SJCRH30 (cell line): Measurements from ENCODE around the gene DCUN1D4. TPM values are rescaled to one million over a fixed set of nuclear protein-coding genes. Genes with fewer than 3 reads are reported as not detected.

Source experiments
- DNase-seq, 2 experiments: peaks; one replicate each; pipeline ENCODE4 v3.0.0-alpha.2; 2015 to 2020
- H3K27ac ChIP-seq: fragments of 250-450 bp; sonication (Bioruptor Pico); 2 replicates; pipeline ENCODE4 v1.5.1; 2020; ENCODE audit warnings: mild to moderate bottlenecking, moderate library complexity
- H3K27me3 ChIP-seq: fragments of 250-450 bp; sonication (Bioruptor Pico); 2 replicates; pipeline ENCODE4 v1.5.1; 2020; ENCODE audit warnings: mild to moderate bottlenecking, moderate library complexity
- H3K36me3 ChIP-seq: fragments of 250-450 bp; sonication (Bioruptor Pico); 2 replicates; pipeline ENCODE4 v1.5.1; 2020; ENCODE audit warnings: mild to moderate bottlenecking, moderate library complexity
- H3K4me1 ChIP-seq: fragments of 250-450 bp; sonication (Bioruptor Pico); 2 replicates; pipeline ENCODE4 v1.5.1; 2020; ENCODE audit warnings: mild to moderate bottlenecking, moderate library complexity
- H3K4me3 ChIP-seq: fragments of 250-450 bp; sonication (Bioruptor Pico); 2 replicates; pipeline ENCODE4 v1.5.1; 2020; ENCODE audit warnings: mild to moderate bottlenecking, moderate library complexity
- H3K9me3 ChIP-seq: fragments of 250-450 bp; sonication (Bioruptor Pico); replicated peaks from 2 replicates; pipeline ENCODE4 v1.5.1; 2020; ENCODE audit warnings: mild to moderate bottlenecking, moderate library complexity
- total RNA-seq: library from RNA; depleted of rRNA; stranded (reverse); fragments of >200 nt; shearing (Covaris generic); gene quantifications from 2 replicates; pipeline ENCODE4 v1.2.3, GENCODE V29; 2014; rRNA removed

Gene DCUN1D4
- total RNA-seq, 1 experiment from 2014 or later = 66.5 TPM

DNA sequence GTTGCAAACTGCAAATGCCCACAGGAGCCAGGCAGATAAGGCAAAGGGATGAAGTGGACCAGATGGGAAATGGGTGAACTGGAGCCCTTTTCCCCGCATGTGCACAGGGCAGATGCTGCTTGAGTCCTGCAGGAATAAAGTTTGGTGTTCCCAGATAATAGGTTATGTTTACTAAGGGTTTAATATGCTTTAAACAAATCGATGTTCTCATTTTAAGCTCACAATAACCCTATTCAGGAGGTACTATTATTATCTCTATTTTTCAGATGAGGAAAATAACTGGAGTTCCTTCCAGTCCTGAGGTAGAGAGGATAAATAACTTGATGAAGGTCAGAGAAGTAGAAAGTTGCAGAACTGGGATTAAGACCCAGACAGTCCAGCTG lies 99.9 kb downstream of the DCUN1D4 start:
- Histone ChIP-seq H3K9me3 (no peaks in the 10 kb centered on the region), H3K27ac (no peak overlapping the region), H3K4me3 (no peak overlapping the region), H3K27me3 (no peaks in the 10 kb centered on the region), H3K4me1 (peaks cover 3% of the 10 kb centered on the region; the same call in 1 of the 2 replicates), H3K36me3 (no peaks in the 10 kb centered on the region)
- no peak for DNase-seq

DNA sequence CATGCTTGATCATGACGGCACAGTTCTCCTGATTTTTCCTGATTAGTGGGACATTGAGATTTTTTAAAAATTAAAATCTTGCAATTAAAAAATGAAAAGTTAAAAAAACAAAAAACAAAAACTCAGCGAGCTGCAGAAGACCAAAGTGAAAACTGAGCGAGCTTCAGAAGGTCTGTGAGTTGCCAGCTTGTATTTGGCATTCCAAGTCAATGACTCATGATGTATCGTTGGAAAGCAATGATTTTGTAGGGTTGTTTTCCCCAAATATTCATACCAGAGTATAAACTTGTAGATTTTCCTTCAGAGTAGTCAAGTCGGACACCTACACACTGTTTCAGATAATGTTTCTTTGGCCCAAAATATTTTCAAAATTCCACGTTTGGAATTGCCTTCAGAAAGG lies 100.3 kb downstream of the DCUN1D4 start:
- no peaks in the 10 kb centered on the region for H3K36me3 ChIP-seq
- H3K27me3 ChIP-seq = no peaks in the 10 kb centered on the region
- H3K4me1 ChIP-seq = peaks cover 3% of the 10 kb centered on the region; the same call in 1 of the 2 replicates
- H3K4me3 ChIP-seq = no peak overlapping the region
- H3K27ac ChIP-seq = no peak overlapping the region
- no peak for DNase-seq
- peaks cover 2% of the 10 kb centered on the region; the same call in 1 of the 2 replicates for H3K9me3 ChIP-seq

DNA sequence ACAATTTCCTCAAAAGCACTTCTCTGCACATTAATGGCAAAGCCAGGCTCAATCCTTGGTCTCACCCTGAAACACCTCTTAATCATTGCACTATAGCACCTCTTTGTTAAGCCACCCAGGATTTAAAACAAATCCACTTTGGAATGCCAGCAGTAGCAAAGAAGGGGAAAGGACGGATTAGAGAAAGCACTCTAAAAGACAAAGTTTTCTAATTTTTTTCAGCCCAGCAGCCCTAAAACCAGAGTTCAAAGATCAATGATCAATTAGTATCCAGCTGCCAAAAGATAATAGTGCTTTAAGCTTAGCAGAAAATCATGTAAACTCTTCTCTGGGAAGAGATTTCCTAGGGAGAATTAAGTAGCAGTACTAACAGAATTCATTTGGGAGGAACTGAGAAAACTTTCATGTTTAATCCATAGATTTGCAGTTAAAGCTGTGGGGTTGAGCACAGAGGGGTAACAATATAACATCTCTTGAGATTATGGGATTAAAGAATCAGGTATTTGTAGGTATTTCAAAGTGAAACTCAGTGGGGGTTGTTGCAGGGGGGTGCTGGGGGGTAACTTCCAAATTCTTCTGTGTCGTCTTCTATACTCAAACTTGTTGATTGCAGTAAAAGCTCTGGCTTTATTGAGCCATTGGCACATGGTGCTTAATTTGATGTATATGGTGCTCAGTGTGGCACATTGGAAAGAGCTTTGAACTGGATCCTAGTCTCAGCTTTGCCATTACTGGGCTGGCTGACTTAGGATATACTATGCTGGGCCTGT lies 115.4 kb downstream of the DCUN1D4 start:
- Histone ChIP-seq H3K27ac (no peak overlapping the region), H3K4me3 (no peak overlapping the region), H3K27me3 (no peaks in the 10 kb centered on the region), H3K4me1 (no peaks in the 10 kb centered on the region), H3K36me3 (no peaks in the 10 kb centered on the region), H3K9me3 (no peaks in the 10 kb centered on the region)
- DNase-seq = no peak

DNA sequence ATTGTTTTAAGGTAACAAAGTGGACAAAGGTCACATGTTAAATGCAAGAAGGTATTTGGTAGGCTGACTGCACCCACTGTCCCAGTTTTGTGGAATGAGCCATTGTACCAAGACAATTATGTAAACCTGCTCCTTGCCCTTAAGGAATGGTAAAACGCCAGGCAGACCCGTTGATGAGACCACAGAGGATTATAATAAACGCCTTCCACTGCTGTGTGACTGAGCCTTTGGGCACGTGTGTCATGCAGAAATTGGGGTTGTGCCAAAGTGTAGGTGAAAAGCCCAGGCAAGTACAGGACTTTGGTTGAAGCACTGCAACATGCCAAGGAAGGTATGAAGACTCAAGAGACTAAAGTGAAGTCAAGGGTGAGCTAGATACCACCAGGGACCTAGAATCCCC lies 117.5 kb downstream of the DCUN1D4 start:
- Histone ChIP-seq H3K36me3 (no peaks in the 10 kb centered on the region), H3K4me3 (no peak overlapping the region), H3K27ac (no peak overlapping the region), H3K9me3 (no peaks in the 10 kb centered on the region), H3K27me3 (no peaks in the 10 kb centered on the region), H3K4me1 (no peaks in the 10 kb centered on the region)
- no peak for DNase-seq

DNA sequence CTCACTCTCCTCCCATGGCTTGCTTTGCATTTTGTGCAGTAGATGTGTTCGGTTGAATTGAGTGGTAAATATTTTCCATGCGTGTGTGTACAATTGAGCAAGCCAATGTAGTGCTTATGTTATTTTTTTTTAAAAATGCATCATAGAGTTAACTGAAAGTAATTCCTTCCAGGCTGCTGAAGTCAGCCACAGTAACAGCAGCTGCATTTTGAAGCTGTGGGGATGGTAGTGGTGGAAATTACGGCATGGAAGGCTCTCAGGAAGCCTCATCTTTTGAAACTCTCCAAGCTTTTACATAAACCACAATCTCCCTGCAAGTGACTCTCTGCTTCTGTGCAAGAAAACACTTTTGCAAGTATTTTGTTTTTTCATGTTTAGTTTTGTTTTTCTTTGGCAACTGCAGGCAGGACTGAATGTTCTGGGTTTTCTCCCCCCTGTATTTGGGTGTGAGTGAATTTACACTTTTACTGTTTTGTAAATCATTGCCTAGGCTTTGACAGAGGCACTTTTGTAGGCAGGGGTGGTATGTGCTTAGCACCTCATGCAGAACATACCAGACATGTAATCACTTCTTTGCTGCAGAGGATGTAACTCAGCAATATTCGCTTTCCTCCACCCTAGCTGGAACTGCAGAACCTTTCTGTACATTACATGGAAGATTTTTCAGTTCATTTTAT lies 121.0 kb downstream of the DCUN1D4 start:
- no peaks in the 10 kb centered on the region for H3K36me3 ChIP-seq
- H3K4me3 ChIP-seq = no peak overlapping the region
- no peak overlapping the region for H3K27ac ChIP-seq
- H3K27me3 ChIP-seq = no peaks in the 10 kb centered on the region
- H3K4me1 ChIP-seq = no peaks in the 10 kb centered on the region
- no peaks in the 10 kb centered on the region for H3K9me3 ChIP-seq
- DNase-seq = no peak

DNA sequence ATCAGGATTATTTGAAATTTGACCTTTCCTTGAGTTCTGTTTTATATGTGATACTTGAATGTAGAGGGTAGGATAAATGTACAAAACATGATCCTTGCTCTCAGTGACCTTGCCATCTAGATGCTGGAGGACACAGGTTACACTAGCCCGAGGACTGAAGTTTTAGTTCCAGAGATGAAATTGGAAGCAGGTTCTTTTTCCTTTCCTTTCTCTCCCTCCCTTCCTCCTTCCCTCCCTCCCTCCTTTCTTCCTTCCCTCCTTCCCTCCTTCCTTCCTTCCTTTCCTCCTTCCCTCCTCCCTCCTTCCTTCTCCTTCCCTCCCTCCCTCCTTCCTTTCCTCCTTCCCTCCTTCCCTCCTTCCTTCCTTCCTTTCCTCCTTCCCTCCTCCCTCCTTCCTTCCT lies 122.9 kb downstream of the DCUN1D4 start:
- H3K27ac ChIP-seq = no peak overlapping the region
- H3K27me3 ChIP-seq = no peaks in the 10 kb centered on the region
- no peaks in the 10 kb centered on the region for H3K36me3 ChIP-seq
- DNase-seq = no peak
- no peaks in the 10 kb centered on the region for H3K9me3 ChIP-seq
- H3K4me3 ChIP-seq = no peak overlapping the region
- H3K4me1 ChIP-seq = no peaks in the 10 kb centered on the region

Other genes with a start within 250 kb of the DCUN1D4 start
- gene LRRC66, start 177.2 kb downstream of the DCUN1D4 start, total RNA-seq = 0.10 and 0.16 TPM in 2 replicates
- gene SGCB, start 195.1 kb downstream of the DCUN1D4 start, total RNA-seq = 40.4 and 43.3 TPM in 2 replicates
- not detected in 2 replicates for gene SPATA18, start 208.2 kb downstream of the DCUN1D4 start, total RNA-seq